HG03045 (cell line): ENCODE measurements around the gene PLA2G6.
A peak's percentile ranks its signal among the peaks of the same experiment; 100 is the strongest.
"Not testable (repeated sequence)": the region's sequence is repeated elsewhere in the genome, so short reads cannot be mapped to it uniquely, and the experiment has no call there.

ENCODE experiments used
- ATAC-seq: cut with Tn5 transposase; IDR thresholded peaks from one replicate; pipeline ENCODE4 v1.9.1; 2021; ENCODE audit warnings: mild to moderate bottlenecking, moderate library complexity; ENCODE audit not compliant: unreplicated experiment

The PLA2G6 gene

GRCh38 chr22:38191731-38192474, 10.3 kb upstream of the PLA2G6 start:
- ATAC-seq, result no peak

- ATAC-seq, result no peak
Measured at GRCh38 chr22:38191055-38191454, 9.4 kb upstream of the PLA2G6 start.

- ATAC-seq, result no peak
Measured at GRCh38 chr22:38190581-38190980, 9.0 kb upstream of the PLA2G6 start.

- ATAC-seq, result no peak
Measured at GRCh38 chr22:38189104-38189503, 7.5 kb upstream of the PLA2G6 start.

GRCh38 chr22:38187413-38188212, 6.0 kb upstream of the PLA2G6 start:
- no peak for ATAC-seq

GRCh38 chr22:38186429-38186828, 4.8 kb upstream of the PLA2G6 start:
- no peak for ATAC-seq

GRCh38 chr22:38184788-38185187, 3.2 kb upstream of the PLA2G6 start:
- no peak for ATAC-seq

GRCh38 chr22:38180841-38181452, 683 bp downstream of the PLA2G6 start:
- ATAC-seq, result peak; percentile 2

GRCh38 chr22:38178605-38178937, 3.1 kb downstream of the PLA2G6 start:
- not testable (repeated sequence) for ATAC-seq

GRCh38 chr22:38177926-38178604, 3.6 kb downstream of the PLA2G6 start:
- no peak for ATAC-seq

GRCh38 chr22:38177571-38177925, 4.1 kb downstream of the PLA2G6 start:
- not testable (repeated sequence) for ATAC-seq

GRCh38 chr22:38177044-38177443, 4.6 kb downstream of the PLA2G6 start:
- ATAC-seq, result no peak

GRCh38 chr22:38176170-38176741, 5.4 kb downstream of the PLA2G6 start:
- ATAC-seq, result no peak

- no peak for ATAC-seq
Measured at GRCh38 chr22:38175206-38176118, 6.2 kb downstream of the PLA2G6 start.

- no peak for ATAC-seq
Measured at GRCh38 chr22:38174626-38175025, 7.0 kb downstream of the PLA2G6 start.

- ATAC-seq, result no peak
Measured at GRCh38 chr22:38173641-38173906, 8.1 kb downstream of the PLA2G6 start.

- ATAC-seq, result no peak
Measured at GRCh38 chr22:38172832-38173640, 8.6 kb downstream of the PLA2G6 start.

GRCh38 chr22:38171927-38172831, 9.5 kb downstream of the PLA2G6 start:
- no peak for ATAC-seq
